Brain microvascular endothelial cell (primary cell): ENCODE data around the gene POLR2F.

Experiments
- DNase-seq: peaks from one replicate; pipeline ENCODE4 v3.0.0-alpha.2; 2020
- H3K27ac ChIP-seq: fragments of 250-450 bp; sonication (Bioruptor Pico); 2 replicates; pipeline ENCODE4 v1.5.1; 2020; ENCODE audit warnings: mild to moderate bottlenecking, moderate library complexity
- H3K27me3 ChIP-seq: fragments of 250-450 bp; sonication (Bioruptor Pico); replicated peaks from 2 replicates; pipeline ENCODE4 v1.5.1; 2020; ENCODE audit warnings: mild to moderate bottlenecking
- H3K36me3 ChIP-seq: fragments of 250-450 bp; sonication (Bioruptor Pico); replicated peaks from 2 replicates; pipeline ENCODE4 v1.5.1; 2020; ENCODE audit warnings: mild to moderate bottlenecking
- H3K4me3 ChIP-seq: 2 replicates; pipeline ENCODE4 v1.5.1; 2011; ENCODE audit warnings: low read depth, mild to moderate bottlenecking, control low read depth, low read length, moderate library complexity
- in situ Hi-C: cut with HindIII; loops from 2 replicates; pipeline ENCODE4 v1.10.0; 2017; ENCODE audit warnings: low sequenced_read_pairs, low pct_ligation_motif_present
- TF ChIP-seq, protein P1 (sequence below): IDR thresholded peaks from 2 replicates; pipeline ENCODE4 v1.5.1; 2011; ENCODE audit warnings: low read depth, mild to moderate bottlenecking, moderate library complexity, low read length, control low read depth, inconsistent platforms; ENCODE audit errors: missing control alignments

POLR2F gene

DNA sequence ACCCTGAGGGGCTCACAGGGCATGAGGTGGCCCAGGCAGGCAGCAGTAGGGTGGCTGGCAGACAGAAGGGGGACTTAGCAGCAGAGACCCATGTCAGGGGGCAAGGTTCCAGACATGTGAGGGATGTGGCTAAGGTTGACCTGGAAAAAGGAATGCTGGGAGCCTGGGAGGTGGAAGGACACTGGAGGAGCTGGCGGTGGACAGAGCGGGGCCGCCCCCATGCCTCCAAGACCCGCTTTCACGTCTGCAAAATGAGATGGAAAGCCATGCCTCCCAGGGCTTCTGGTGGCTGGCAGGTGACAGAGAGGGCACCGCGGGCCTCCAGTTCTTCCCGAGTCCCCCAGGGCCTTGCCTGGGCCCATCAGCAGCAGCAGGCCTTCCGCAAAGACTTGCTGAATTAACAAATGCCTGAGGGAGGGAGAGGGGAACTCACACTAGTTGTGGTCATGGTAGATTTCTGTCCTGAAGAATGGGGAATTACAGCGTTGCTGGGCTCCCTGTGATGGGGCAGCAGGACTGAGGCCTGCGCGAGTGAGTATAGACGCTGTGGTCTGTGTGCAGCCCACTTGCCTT lies 53.9 kb downstream of the POLR2F start:
- Histone ChIP-seq H3K27ac (no peak overlapping the region), H3K4me3 (no peak overlapping the region), H3K36me3 (no peaks in the 10 kb centered on the region), H3K27me3 (no peaks in the 10 kb centered on the region)
- DNase-seq = no peak
- in situ Hi-C loops = no loop called here
- TF ChIP-seq, protein P1, sequence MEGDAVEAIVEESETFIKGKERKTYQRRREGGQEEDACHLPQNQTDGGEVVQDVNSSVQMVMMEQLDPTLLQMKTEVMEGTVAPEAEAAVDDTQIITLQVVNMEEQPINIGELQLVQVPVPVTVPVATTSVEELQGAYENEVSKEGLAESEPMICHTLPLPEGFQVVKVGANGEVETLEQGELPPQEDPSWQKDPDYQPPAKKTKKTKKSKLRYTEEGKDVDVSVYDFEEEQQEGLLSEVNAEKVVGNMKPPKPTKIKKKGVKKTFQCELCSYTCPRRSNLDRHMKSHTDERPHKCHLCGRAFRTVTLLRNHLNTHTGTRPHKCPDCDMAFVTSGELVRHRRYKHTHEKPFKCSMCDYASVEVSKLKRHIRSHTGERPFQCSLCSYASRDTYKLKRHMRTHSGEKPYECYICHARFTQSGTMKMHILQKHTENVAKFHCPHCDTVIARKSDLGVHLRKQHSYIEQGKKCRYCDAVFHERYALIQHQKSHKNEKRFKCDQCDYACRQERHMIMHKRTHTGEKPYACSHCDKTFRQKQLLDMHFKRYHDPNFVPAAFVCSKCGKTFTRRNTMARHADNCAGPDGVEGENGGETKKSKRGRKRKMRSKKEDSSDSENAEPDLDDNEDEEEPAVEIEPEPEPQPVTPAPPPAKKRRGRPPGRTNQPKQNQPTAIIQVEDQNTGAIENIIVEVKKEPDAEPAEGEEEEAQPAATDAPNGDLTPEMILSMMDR = no peak

DNA sequence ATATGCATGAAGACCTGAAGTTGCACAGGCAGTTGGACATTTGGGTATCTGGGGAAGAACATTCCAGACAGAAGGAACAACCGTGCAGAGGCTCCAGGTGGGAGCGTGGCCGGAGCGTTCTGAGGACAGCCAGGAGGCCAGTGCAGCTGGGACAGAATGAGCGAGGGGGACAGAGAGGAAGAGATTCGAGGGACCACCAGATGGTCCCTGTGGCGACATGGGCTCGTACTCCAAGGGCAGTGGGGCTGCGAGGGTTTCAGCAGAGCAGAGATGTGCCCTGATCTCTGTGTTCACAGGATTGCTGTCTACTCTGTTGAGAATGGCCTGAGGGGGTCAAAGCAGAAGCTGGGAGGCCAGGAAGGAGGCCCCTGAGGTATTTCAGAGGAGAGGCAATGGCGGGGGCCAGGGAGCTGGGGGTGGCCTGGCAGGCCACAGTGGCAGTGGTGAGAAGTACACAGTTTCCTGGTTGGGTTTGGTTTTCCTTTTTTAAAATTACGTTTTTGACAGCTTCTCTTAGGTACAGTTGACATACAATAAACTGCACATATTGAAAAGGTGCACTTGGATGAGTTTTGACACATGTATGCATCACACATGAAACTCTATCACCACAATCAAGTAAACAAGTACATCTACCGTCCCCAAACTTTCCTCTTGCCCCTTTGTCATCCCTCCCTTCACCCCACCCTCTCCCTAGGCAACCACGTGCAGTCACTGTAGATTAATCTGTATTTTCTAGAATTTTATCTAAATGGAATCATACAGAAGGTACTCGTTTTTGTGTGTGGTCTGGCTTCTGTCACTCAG lies 55.7 kb downstream of the POLR2F start:
- in situ Hi-C loops = no loop called here
- H3K27ac ChIP-seq = no peak overlapping the region
- H3K4me3 ChIP-seq = no peak overlapping the region
- TF ChIP-seq, protein P1 = no peak
- no peaks in the 10 kb centered on the region for H3K27me3 ChIP-seq
- H3K36me3 ChIP-seq = no peaks in the 10 kb centered on the region
- no peak for DNase-seq

DNA sequence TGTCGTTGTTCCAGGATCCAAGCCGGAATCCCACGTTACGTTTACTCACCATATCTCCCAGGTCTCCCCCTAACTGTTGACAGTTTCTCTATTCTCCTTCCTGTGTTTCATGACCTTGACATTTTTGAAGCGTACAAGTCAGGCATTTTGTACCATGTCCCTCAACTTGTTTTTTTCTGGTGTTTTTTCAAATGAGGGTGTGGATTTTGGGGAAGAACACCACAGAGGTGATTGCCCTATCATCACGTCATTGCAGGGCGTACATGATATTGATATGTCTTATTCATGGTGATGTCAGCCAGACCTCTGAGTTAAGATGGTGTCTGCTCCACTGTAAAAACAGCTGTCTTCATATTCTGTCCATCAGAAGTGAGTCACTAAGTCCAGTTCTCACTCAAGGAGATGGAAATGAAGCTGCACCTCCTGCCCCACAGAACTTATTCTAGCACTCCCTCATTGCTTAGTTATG lies 59.1 kb downstream of the POLR2F start:
- TF ChIP-seq, protein P1 = no peak
- no peaks in the 10 kb centered on the region for H3K36me3 ChIP-seq
- DNase-seq = peak; percentile 67
- in situ Hi-C loops = no loop called here
- H3K4me3 ChIP-seq = no peak overlapping the region
- no peaks in the 10 kb centered on the region for H3K27me3 ChIP-seq
- H3K27ac ChIP-seq = peak overlapping the region; percentile 14

DNA sequence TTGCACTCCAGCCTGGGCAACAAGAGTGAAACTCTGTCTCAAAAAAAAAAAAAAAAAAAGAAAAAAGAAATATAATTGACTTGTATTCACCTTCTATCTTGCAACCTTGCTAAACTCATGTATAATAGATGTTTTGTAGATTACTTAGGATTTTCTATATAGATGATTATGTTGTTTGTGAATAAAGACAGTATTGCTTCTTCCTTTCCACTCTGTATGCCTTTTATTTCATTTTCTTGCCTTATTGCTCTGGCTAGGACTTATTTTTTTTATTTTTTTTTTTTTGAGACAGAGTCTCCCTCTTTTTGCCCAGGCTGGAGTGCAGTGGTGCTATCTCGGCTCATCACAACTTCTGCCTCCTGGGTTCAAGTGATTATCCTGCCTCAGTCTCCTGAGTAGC lies 60.6 kb downstream of the POLR2F start:
- no peak overlapping the region for H3K27ac ChIP-seq
- in situ Hi-C loops = no loop called here
- H3K27me3 ChIP-seq = no peaks in the 10 kb centered on the region
- TF ChIP-seq, protein P1 = no peak
- H3K4me3 ChIP-seq = no peak overlapping the region
- no peak for DNase-seq
- no peaks in the 10 kb centered on the region for H3K36me3 ChIP-seq

DNA sequence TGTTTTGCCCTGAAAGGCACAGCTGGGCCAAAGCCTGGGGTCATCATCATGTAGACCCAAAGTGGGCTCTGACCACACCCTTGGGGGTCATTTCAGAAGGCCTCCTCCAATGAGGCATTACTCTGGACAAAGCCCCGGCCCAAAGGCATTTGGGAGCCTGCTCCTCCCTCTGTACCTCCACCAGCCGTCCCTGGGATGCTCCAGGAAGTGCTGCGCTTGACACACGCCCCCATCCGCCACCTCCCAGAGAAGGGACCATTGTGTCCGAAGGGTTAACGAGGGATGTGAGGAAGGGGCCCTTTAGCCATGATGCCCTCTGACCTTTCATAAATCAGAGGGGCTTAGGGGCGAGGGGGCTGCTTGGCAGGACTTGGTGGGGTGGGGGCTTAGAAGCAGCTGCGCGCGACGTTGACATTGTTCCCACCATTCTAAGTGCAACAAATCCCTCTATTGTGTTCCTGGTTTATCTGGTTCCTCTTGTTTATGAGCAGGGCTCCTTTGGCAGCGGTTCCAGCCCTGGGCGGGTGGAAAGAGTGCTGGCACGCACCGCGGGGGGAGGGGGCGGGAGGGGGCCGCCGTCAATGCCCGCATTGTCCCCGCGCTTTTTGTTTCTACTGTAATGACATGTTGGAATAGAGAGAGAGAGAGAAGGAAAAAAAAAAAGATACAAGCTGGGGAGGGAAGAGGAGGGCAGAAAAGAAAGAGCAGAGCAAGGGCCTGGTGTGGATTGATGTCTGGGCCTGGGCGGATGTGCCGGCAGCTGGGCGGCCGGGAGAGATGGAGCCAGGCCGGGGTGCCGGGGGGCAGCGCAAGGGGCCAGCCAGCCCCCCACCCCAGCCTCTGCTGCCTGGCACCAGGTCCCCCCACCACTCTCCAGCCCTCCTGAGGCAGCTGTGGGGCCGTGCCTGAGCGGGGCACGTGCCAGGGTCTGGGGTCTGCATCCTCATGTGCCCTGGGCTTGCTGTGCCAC lies 63.0 kb downstream of the POLR2F start:
- Histone ChIP-seq H3K27me3 (no peaks in the 10 kb centered on the region), H3K36me3 (no peaks in the 10 kb centered on the region), H3K4me3 (no peak overlapping the region), H3K27ac (no peak overlapping the region)
- in situ Hi-C loops = no loop called here
- TF ChIP-seq, protein P1 = no peak
- DNase-seq = no peak
